HL-60 (cell line): ENCODE measurements around the gene ABO.
"Not testable (repeated sequence)": the region's sequence is repeated elsewhere in the genome, so short reads cannot be mapped to it uniquely, and the experiment has no call there.

Experiments
- CTCF ChIP-seq: IDR thresholded peaks from one replicate; pipeline ENCODE4 v1.5.1; 2011; ENCODE audit warnings: low read length, control low read depth, inconsistent platforms; ENCODE audit not compliant: insufficient read depth
- GABPA ChIP-seq: IDR thresholded peaks from 2 replicates; pipeline ENCODE4 v1.6.1; 2012; ENCODE audit warnings: low read depth
- POLR2AphosphoS5 ChIP-seq: IDR thresholded peaks from 2 replicates; pipeline ENCODE4 v1.6.1; 2012; ENCODE audit warnings: low read depth
- REST ChIP-seq: IDR thresholded peaks from 2 replicates; pipeline ENCODE4 v1.6.1; 2012; ENCODE audit warnings: low read depth; ENCODE audit not compliant: insufficient replicate concordance
- SPI1 ChIP-seq: IDR thresholded peaks from 2 replicates; pipeline ENCODE4 v1.6.1; 2012; ENCODE audit warnings: low read depth, mild to moderate bottlenecking, borderline replicate concordance

- TF ChIP-seq CTCF, GABPA, SPI1, REST, POLR2AphosphoS5: not testable (repeated sequence)
These were observed 57.5 kb downstream of the ABO start for GRCh38 chr9:133217333-133217988.
